NT2/D1 (cell line): ENCODE measurements around the gene PGM2L1.

Experiments used
- DNase-seq: peaks from one replicate; pipeline ENCODE4 v3.0.0-alpha.2; 2011; ENCODE audit warnings: low read depth, low spot score
- H3K27me3 ChIP-seq: 2 replicates; pipeline ENCODE4 v1.6.0; 2011; ENCODE audit warnings: mild to moderate bottlenecking; ENCODE audit not compliant: insufficient read length, insufficient read depth
- H3K36me3 ChIP-seq: 2 replicates; pipeline ENCODE4 v1.6.1; 2011; ENCODE audit warnings: mild to moderate bottlenecking, low read length, mixed read lengths; ENCODE audit not compliant: insufficient read depth, insufficient read length
- H3K4me1 ChIP-seq: 2 replicates; pipeline ENCODE4 v1.5.1; 2011; ENCODE audit not compliant: insufficient read depth, insufficient read length
- H3K4me3 ChIP-seq: 2 replicates; pipeline ENCODE4 v1.5.1; 2011; ENCODE audit warnings: low read depth; ENCODE audit not compliant: insufficient read length
- H3K9ac ChIP-seq: 2 replicates; pipeline ENCODE4 v1.6.0; 2011; ENCODE audit warnings: low read depth; ENCODE audit not compliant: insufficient read length
- H3K9me3 ChIP-seq: 2 replicates; pipeline ENCODE4 v1.5.1; 2011; ENCODE audit warnings: mild to moderate bottlenecking, low read length; ENCODE audit not compliant: insufficient read depth
- SUZ12 ChIP-seq: IDR thresholded peaks from 2 replicates; pipeline ENCODE4 v1.6.1; 2011; ENCODE audit not compliant: insufficient read length, insufficient read depth; ENCODE audit errors: extremely low read depth
- YY1 ChIP-seq: IDR thresholded peaks from 2 replicates; pipeline ENCODE4 v1.6.1; 2011; ENCODE audit not compliant: insufficient read length, insufficient read depth
- ZNF274 ChIP-seq: IDR thresholded peaks from 2 replicates; pipeline ENCODE4 v1.6.1; 2011; ENCODE audit warnings: mild to moderate bottlenecking, low read depth, low read length

Gene PGM2L1

GRCh38 chr11:74311352-74311926 is 86.8 kb downstream of the PGM2L1 start, which contains the start of gene P4HA3:
Gene P4HA3 (minus strand): TSS chr11:74311640. CDS start chr11:74311611, 29 bp downstream.
- H3K27me3 ChIP-seq, result peaks cover 36% of the 10 kb centered on the region
- peak; percentile 16 for DNase-seq

GRCh38 chr11:74310857-74311256 is 87.4 kb downstream of the PGM2L1 start:
- DNase-seq, result no peak
- TF ChIP-seq YY1 (no peak), ZNF274 (no peak), SUZ12 (no peak)
- Histone ChIP-seq H3K36me3 (no peaks in the 10 kb centered on the region), H3K9me3 (no peaks in the 10 kb centered on the region; the same call in 1 of the 2 replicates), H3K9ac (peak overlapping the region; percentile 46), H3K4me1 (no peaks in the 10 kb centered on the region), H3K27me3 (peaks cover 36% of the 10 kb centered on the region), H3K4me3 (peak overlapping the region; percentile 36)

More at GRCh38 chr11:74311352-74311926, 86.8 kb downstream of the PGM2L1 start, which contains the start of gene P4HA3:
- Histone ChIP-seq H3K4me3 (peak within 1 kb of the TSS; percentile 36), H3K9me3 (peaks cover 2% of the 10 kb centered on the region), H3K4me1 (no peaks in the 10 kb centered on the region), H3K9ac (peak within 1 kb of the TSS; percentile 46), H3K36me3 (no peaks in the 10 kb centered on the region)
- TF ChIP-seq SUZ12, result no peak
- no peak for TF ChIP-seq ZNF274
- TF ChIP-seq YY1, result no peak

GRCh38 chr11:74307434-74307833 is 90.8 kb downstream of the PGM2L1 start:
- TF ChIP-seq ZNF274, result no peak
- TF ChIP-seq YY1, result no peak
- no peak for TF ChIP-seq SUZ12
- H3K9ac ChIP-seq, result no peak overlapping the region
- no peak overlapping the region for H3K4me3 ChIP-seq
- H3K4me1 ChIP-seq, result no peaks in the 10 kb centered on the region
- DNase-seq, result no peak
- H3K27me3 ChIP-seq, result peaks cover 27% of the 10 kb centered on the region
- H3K36me3 ChIP-seq, result no peaks in the 10 kb centered on the region
- H3K9me3 ChIP-seq, result no peaks in the 10 kb centered on the region

- TF ChIP-seq YY1, result no peak
- no peak for TF ChIP-seq ZNF274
- no peak for TF ChIP-seq SUZ12
- no peaks in the 10 kb centered on the region for H3K4me1 ChIP-seq
- H3K4me3 ChIP-seq, result no peak overlapping the region
- no peak for DNase-seq
- no peaks in the 10 kb centered on the region for H3K36me3 ChIP-seq
- H3K9ac ChIP-seq, result no peak overlapping the region
- no peaks in the 10 kb centered on the region for H3K9me3 ChIP-seq
- peaks cover 19% of the 10 kb centered on the region for H3K27me3 ChIP-seq
Measured at GRCh38 chr11:74306435-74307175, 91.6 kb downstream of the PGM2L1 start.

GRCh38 chr11:74299015-74299414 is 99.2 kb downstream of the PGM2L1 start:
- no peak for DNase-seq

GRCh38 chr11:74297484-74297883 is 100.7 kb downstream of the PGM2L1 start:
- TF ChIP-seq YY1, result no peak
- TF ChIP-seq ZNF274, result no peak
- no peak for TF ChIP-seq SUZ12
- H3K9ac ChIP-seq, result no peak overlapping the region
- no peaks in the 10 kb centered on the region for H3K27me3 ChIP-seq
- no peaks in the 10 kb centered on the region for H3K9me3 ChIP-seq
- H3K36me3 ChIP-seq, result no peaks in the 10 kb centered on the region
- DNase-seq, result no peak
- H3K4me3 ChIP-seq, result no peak overlapping the region
- H3K4me1 ChIP-seq, result no peaks in the 10 kb centered on the region

More at GRCh38 chr11:74299015-74299414, 99.2 kb downstream of the PGM2L1 start:
- H3K9me3 ChIP-seq, result no peaks in the 10 kb centered on the region
- no peaks in the 10 kb centered on the region for H3K36me3 ChIP-seq
- no peak overlapping the region for H3K9ac ChIP-seq
- no peaks in the 10 kb centered on the region for H3K4me1 ChIP-seq
- no peak for TF ChIP-seq SUZ12
- no peak for TF ChIP-seq YY1
- TF ChIP-seq ZNF274, result no peak
- no peaks in the 10 kb centered on the region for H3K27me3 ChIP-seq
- H3K4me3 ChIP-seq, result no peak overlapping the region

GRCh38 chr11:74288911-74289310 is 109.3 kb downstream of the PGM2L1 start:
- H3K4me3 ChIP-seq, result no peak overlapping the region
- no peaks in the 10 kb centered on the region for H3K4me1 ChIP-seq
- H3K9ac ChIP-seq, result no peak overlapping the region
- H3K36me3 ChIP-seq, result no peaks in the 10 kb centered on the region
- H3K27me3 ChIP-seq, result no peaks in the 10 kb centered on the region
- DNase-seq, result no peak
- H3K9me3 ChIP-seq, result no peaks in the 10 kb centered on the region
- TF ChIP-seq SUZ12 (no peak), ZNF274 (no peak), YY1 (no peak)
